Measurements from ENCODE around the gene MLIP. TPM values are rescaled to one million over a fixed set of nuclear protein-coding genes. Genes with fewer than 3 reads are reported as not detected.

MLIP gene
- total RNA-seq, 1 experiment from 2014 or later, result 0.59 TPM

- CTCF ChIA-PET, result no interaction called here
- intact Hi-C loops (cut with micrococcal nuclease), result no loop called here
- H3K9me2 ChIP-seq (ENCODE audit: insufficient read depth), result no peaks in the 10 kb centered on the region
- H3K4me2 ChIP-seq (ENCODE audit: low read length), result no peak overlapping the region
- no peaks in the 10 kb centered on the region for H4K20me1 ChIP-seq (ENCODE audit: insufficient read depth)
- no peaks in the 10 kb centered on the region; a peak in 1 of 4 replicates for H3K4me1 ChIP-seq (ENCODE audit: control insufficient read depth in 1 of 2, insufficient read depth in 2 of 2, low read length in 2 of 2)
- TF ChIP-seq FOSL1 (IDR thresholded peaks at IDR 0.05; ENCODE audit: low read depth) (no peak), SRF (IDR thresholded peaks at IDR 0.05; ENCODE audit: low read depth) (no peak), EGR1 (IDR thresholded peaks at IDR 0.05; ENCODE audit: low read depth) (no peak), CBX3 (IDR thresholded peaks at IDR 0.05; ENCODE audit: low read depth) (no peak), ZNF274 (IDR thresholded peaks at IDR 0.05; ENCODE audit: low read depth, low read length) (no peak), SP1 (IDR thresholded peaks at IDR 0.05; ENCODE audit: low read depth) (no peak), ZBTB33 (IDR thresholded peaks at IDR 0.05; ENCODE audit: extremely low read depth, insufficient replicate concordance, low read length) (no peak), EZH2phosphoT487 (IDR thresholded peaks at IDR 0.05; ENCODE audit: borderline replicate concordance) (no peak), YY1 (IDR thresholded peaks at IDR 0.05; ENCODE audit: extremely low read depth, insufficient replicate concordance, low read depth, low read length) (no peak), TCF7L2 (IDR thresholded peaks at IDR 0.05; ENCODE audit: borderline replicate concordance, extremely low read depth, insufficient read depth, insufficient read length) (no peak)
- no TSS peak for BruUV-seq (replicated peaks)
- no peak overlapping the region for H3K9ac ChIP-seq (ENCODE audit: low read length)
- POLR2A ChIA-PET, result no interaction called here
- no peak overlapping the region for H3K4me3 ChIP-seq (replicated peaks in 1 of 2; ENCODE audit: low read depth in 1 of 2, low read length in 2 of 2)
- H3K9me3 ChIP-seq (ENCODE audit: control insufficient read depth in 1 of 2, insufficient read depth in 1 of 2, low read depth in 1 of 2, low read length in 2 of 2), result no peaks in the 10 kb centered on the region
- RAD21 ChIA-PET (ENCODE audit: low non-redundant PET in 1 of 2, low total read pairs in 2 of 2, uncharacterized antibody in 2 of 2, unreplicated experiment in 2 of 2), result no interaction called here
- H3K79me2 ChIP-seq (ENCODE audit: insufficient read depth, low read length), result no peaks in the 10 kb centered on the region
- no peak overlapping the region for H3K27ac ChIP-seq (ENCODE audit: low read depth, low read length)
- no peaks in the 10 kb centered on the region for H3K36me3 ChIP-seq (ENCODE audit: control insufficient read depth in 1 of 2, insufficient read depth in 2 of 2, low read length in 2 of 2)
- DNase-seq (ENCODE audit: low read depth, low spot score), result no peak
- no peaks in the 10 kb centered on the region for H3K27me3 ChIP-seq (ENCODE audit: insufficient read depth, low read length)
- no peak overlapping the region for H2AFZ ChIP-seq (ENCODE audit: low read depth, low read length, poor library complexity, severe bottlenecking)
- no peak for ATAC-seq
Measured at GRCh38 chr6:54083287-54083686, 28.0 kb upstream of the MLIP start.

Data from HCT116 (cell line).